Measurements from ENCODE around the gene TCFL5. TPM values are rescaled to one million over a fixed set of nuclear protein-coding genes. Genes with fewer than 3 reads are reported as not detected.
A peak's percentile ranks its signal among the peaks of the same experiment; 100 is the strongest.

The TCFL5 gene
- total RNA-seq, 2 donors from 2014 or later: 7.1 to 24.8 TPM

DNA sequence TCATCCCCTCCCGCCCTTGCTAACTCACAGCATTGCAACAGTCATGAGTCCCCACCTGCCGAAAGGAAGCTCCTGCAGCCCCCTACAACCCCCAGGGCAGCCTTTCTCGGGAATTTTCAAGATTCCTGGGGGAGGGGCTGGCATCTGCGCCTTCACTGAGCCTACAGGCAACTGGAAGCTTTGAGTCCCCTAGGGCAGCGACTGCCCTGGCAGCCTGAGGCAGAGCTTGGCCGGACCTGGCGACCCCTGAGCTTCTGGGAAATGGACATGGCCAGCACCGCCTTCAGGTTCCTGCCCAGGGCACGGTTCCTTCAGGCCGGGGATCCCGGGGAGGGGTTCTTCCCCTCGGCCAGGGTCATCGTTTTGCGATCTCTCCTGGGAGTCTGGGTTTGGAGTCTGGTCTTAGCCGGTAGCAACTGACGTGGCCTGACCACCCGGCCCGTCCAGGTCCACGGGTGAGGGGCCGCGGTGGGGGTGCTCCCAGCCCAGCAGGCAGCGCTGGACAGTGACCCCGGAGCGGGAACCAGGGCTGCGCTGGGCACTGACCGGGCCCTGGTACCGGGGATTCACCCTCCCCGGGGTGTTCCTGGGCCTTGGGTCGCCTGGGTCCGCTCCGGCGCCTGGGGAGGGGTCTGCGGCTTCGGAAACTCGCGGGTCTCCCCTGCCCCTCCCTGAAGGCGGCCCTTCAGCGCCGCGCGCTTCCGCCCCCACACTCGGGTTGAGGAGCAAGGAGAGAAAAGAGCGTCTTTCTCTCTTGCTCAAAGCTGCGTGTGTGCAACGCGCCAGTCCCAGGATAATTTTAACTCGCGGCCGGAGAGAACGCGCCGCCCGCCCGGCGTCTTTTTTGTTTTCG, 45.4 kb downstream of the TCFL5 start:
- intact Hi-C loops (cut with DNase I): no loop called here
- DNase-seq (ENCODE audit: low spot score): no peak
- H3K4me3 ChIP-seq: peak overlapping the region; percentile 17 to 22
- no peak overlapping the region for H3K27ac ChIP-seq
- H3K9me3 ChIP-seq: no peaks in the 10 kb centered on the region
- TF ChIP-seq, protein P1, sequence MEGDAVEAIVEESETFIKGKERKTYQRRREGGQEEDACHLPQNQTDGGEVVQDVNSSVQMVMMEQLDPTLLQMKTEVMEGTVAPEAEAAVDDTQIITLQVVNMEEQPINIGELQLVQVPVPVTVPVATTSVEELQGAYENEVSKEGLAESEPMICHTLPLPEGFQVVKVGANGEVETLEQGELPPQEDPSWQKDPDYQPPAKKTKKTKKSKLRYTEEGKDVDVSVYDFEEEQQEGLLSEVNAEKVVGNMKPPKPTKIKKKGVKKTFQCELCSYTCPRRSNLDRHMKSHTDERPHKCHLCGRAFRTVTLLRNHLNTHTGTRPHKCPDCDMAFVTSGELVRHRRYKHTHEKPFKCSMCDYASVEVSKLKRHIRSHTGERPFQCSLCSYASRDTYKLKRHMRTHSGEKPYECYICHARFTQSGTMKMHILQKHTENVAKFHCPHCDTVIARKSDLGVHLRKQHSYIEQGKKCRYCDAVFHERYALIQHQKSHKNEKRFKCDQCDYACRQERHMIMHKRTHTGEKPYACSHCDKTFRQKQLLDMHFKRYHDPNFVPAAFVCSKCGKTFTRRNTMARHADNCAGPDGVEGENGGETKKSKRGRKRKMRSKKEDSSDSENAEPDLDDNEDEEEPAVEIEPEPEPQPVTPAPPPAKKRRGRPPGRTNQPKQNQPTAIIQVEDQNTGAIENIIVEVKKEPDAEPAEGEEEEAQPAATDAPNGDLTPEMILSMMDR (IDR thresholded peaks at IDR 0.05): no peak
- TF ChIP-seq POLR2AphosphoS5 (IDR thresholded peaks at IDR 0.05) (no peak), POLR2A (IDR thresholded peaks at IDR 0.05) (no peak)
- peaks cover 6% of the 10 kb centered on the region for H3K4me1 ChIP-seq (replicated peaks)
- H3K36me3 ChIP-seq: peaks cover 0 to 8% of the 10 kb centered on the region in 2 donors
- peaks cover 12% of the 10 kb centered on the region for H3K27me3 ChIP-seq (replicated peaks; ENCODE audit: insufficient read depth)
- 3% methylated on average over 51 of the region's 57 CpGs for WGBS

DNA sequence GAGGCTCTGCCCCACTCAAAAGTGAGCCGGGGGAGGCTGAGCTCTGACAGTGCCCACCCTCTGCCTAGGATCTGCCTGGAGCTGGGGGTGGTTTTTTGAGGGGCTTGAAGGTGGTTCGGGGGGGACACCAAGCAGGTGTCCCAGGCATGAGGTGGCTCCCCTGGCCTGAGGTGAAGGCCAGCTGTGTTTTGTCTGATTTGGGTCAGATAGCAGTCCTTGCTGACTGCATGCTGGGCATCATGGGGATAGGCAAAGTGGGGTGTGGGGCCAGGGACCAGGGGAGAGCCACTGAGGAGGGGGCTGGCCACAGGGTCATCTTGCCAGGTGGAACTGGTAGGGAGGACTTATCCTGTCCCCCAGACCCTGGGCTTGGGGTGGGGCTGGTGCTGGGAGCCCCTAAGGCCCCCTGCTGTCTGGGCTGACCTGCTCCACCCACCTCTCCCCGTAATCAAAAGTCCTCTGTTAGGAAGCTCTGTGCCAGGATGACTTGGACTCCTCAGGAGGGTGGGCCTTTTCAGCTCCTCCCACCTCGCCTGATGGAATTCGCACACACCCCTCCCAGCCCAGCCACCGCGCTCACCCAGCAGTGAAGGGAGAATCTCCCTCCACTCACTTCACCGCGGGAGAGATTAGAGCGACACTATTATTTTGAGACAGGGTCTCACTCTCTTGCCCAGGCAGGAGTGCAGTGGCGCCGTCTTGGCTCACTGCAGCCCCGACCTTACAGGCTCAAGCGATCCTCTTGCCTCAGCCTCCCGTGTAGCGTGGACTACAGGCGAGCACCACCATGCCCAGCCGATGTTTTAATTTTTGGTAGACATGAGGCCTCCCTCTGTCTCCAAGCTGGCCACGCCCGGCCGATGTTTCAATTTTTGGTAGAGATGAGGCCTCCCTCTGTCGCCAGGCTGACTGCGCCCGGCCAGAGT, 46.3 kb downstream of the TCFL5 start:
- 36% methylated on average over 24 of the region's 24 CpGs for WGBS
- intact Hi-C loops (cut with DNase I): no loop called here
- Histone ChIP-seq H3K4me3 (no peak overlapping the region), H3K27ac (no peak overlapping the region), H3K4me1 (replicated peaks) (peaks cover 6% of the 10 kb centered on the region), H3K36me3 (peaks cover 8% of the 10 kb centered on the region in 2 donors), H3K9me3 (no peaks in the 10 kb centered on the region), H3K27me3 (replicated peaks; ENCODE audit: insufficient read depth) (peaks cover 12% of the 10 kb centered on the region)
- no peak for TF ChIP-seq POLR2A (IDR thresholded peaks at IDR 0.05)
- TF ChIP-seq, protein P1 (IDR thresholded peaks at IDR 0.05): no peak
- no peak for DNase-seq (ENCODE audit: low spot score)

DNA sequence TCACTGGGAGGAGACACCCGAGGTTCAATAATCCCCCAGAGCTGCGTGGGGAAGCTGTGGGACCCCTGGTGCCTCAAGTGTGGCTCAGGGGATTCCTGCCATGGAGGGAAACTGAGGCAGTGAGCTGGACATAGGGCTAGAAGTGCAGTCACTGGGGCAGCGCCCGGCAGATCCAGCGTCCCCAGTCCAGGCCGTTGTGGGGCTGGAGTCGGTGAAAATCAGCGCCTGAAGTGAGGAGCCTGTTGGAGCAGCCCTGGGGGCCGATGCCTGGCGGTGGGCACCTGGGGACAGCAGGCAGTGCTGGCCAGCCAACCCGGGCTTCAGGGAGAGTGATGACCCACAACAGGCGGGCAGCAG, 46.9 kb downstream of the TCFL5 start:
- intact Hi-C loops (cut with DNase I): no loop called here
- 78% methylated on average over 12 of the region's 12 CpGs for WGBS
- H3K4me1 ChIP-seq (replicated peaks): peaks cover 6% of the 10 kb centered on the region
- no peak overlapping the region for H3K4me3 ChIP-seq
- peaks cover 8 to 14% of the 10 kb centered on the region in 2 donors for H3K36me3 ChIP-seq
- peaks cover 12% of the 10 kb centered on the region for H3K27me3 ChIP-seq (replicated peaks; ENCODE audit: insufficient read depth)
- H3K27ac ChIP-seq: no peak overlapping the region
- no peak for DNase-seq (ENCODE audit: low spot score)
- TF ChIP-seq, protein P1 (IDR thresholded peaks at IDR 0.05): no peak
- TF ChIP-seq POLR2AphosphoS5 (IDR thresholded peaks at IDR 0.05) (no peak), POLR2A (IDR thresholded peaks at IDR 0.05) (no peak)
- H3K9me3 ChIP-seq: no peaks in the 10 kb centered on the region

DNA sequence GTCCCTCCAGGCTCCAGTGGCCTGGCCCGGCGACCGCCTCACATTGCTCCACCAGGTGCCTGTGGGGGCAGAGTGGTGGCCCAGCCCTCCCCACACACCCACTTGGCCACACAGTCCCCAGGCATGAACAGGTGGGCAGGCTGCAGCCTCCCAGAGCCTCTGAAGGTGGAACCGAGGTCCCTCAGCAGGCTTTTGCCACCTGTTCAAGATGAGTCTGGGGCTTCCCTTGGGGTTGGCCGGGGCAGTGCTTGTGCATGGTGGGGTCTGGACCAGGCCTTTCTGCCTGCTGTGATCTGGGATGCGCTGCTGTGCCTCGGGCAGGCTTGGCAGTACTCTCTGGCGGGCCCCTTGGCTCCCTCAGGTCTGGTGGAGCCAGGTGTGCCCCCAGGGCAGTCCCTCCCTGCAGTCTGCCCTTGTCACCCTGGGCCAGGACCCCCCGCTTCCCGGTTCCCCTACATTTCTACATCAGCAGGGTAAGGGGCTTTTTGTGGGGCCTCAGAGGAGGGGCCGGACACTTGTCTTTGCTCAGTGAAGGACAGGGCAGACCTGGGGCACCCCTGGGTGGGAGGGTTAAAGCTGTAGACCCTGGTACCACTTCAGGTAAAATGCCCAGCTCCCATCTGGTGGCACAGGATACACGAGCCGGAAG, 47.4 kb downstream of the TCFL5 start:
- H3K27me3 ChIP-seq (replicated peaks; ENCODE audit: insufficient read depth): peaks cover 12% of the 10 kb centered on the region
- H3K4me1 ChIP-seq (replicated peaks): peaks cover 6% of the 10 kb centered on the region
- TF ChIP-seq POLR2AphosphoS5 (IDR thresholded peaks at IDR 0.05) (no peak), POLR2A (IDR thresholded peaks at IDR 0.05) (no peak)
- TF ChIP-seq, protein P1 (IDR thresholded peaks at IDR 0.05): no peak
- DNase-seq (ENCODE audit: low spot score): no peak
- H3K36me3 ChIP-seq: peaks cover 8 to 19% of the 10 kb centered on the region in 2 donors
- no peak overlapping the region for H3K4me3 ChIP-seq
- H3K27ac ChIP-seq: no peak overlapping the region
- intact Hi-C loops (cut with DNase I): no loop called here
- WGBS: 90% methylated on average over 8 of the region's 13 CpGs
- H3K9me3 ChIP-seq: no peaks in the 10 kb centered on the region
